HCT116 (cell line): ENCODE results near the gene ATXN7L1.
A peak's percentile ranks its signal among the peaks of the same experiment; 100 is the strongest.

Experiments
- EGR1 ChIP-seq: IDR thresholded peaks from 2 replicates; pipeline ENCODE4 v1.6.1; 2012; ENCODE audit warnings: low read depth
- RAD21 ChIP-seq: IDR thresholded peaks from 2 replicates; pipeline ENCODE4 v1.6.1; 2012; ENCODE audit warnings: low read depth, mild to moderate bottlenecking
- TF ChIP-seq, protein P1 (sequence below), 3 experiments: fragments of 200-600 bp in 1 of 3; sonication (generic) in 1 of 3; IDR thresholded peaks in 2 of 3; conservative IDR thresholded peaks in 1 of 3; 2 replicates each; pipeline ENCODE4 v1.5.1; 2012 to 2017; ENCODE audit warnings: low read depth in 2 of 3, low read length in 2 of 3, antibody characterized with exemption in 1 of 3, borderline replicate concordance in 1 of 3, control low read depth in 1 of 3, mild to moderate bottlenecking in 1 of 3, mixed read lengths in 1 of 3, mixed run types in 1 of 3, moderate library complexity in 1 of 3; ENCODE audit not compliant: insufficient read depth in 1 of 3

DNA sequence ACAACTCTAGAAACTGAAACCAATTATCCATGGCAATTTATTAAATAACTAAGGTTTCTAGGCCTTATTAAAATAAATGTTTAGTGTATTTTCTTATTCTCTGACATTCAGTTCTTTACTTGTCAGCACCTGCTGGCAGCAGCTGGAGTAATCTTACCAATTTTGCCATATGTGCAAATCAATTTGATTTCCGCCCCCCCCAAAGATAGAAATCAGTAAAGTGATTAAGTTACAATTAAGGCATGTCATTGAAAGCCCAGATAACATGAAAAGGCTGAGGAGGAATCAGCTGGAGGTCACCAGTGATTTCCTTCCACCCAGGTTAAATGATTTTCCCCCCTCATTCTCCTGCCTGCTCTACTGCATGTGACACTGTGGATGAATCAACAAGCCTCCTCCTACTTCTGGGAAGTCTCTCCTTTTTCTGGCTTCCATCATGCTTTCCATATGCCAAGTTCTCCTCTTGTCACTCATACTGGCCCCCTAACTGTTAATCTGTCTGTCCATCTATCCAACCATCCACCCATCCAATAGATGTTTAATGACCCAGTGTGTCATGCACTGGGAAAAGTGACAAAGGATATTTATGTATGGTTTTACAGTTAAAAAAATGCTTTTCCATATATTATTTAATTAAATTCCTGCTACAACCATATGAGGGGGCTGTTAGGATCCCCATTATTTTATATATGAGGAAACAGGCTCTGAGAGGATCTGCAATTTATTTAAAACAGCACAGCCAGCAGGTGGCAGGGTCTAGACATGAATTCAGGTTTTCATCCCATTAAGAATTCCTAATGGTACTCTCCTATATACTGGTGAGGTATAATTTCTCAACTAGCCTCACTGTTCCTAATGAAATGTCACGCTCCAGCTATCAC lies 116.5 kb downstream of the ATXN7L1 start:
- TF ChIP-seq RAD21: peak; percentile 94
- TF ChIP-seq, protein P1, sequence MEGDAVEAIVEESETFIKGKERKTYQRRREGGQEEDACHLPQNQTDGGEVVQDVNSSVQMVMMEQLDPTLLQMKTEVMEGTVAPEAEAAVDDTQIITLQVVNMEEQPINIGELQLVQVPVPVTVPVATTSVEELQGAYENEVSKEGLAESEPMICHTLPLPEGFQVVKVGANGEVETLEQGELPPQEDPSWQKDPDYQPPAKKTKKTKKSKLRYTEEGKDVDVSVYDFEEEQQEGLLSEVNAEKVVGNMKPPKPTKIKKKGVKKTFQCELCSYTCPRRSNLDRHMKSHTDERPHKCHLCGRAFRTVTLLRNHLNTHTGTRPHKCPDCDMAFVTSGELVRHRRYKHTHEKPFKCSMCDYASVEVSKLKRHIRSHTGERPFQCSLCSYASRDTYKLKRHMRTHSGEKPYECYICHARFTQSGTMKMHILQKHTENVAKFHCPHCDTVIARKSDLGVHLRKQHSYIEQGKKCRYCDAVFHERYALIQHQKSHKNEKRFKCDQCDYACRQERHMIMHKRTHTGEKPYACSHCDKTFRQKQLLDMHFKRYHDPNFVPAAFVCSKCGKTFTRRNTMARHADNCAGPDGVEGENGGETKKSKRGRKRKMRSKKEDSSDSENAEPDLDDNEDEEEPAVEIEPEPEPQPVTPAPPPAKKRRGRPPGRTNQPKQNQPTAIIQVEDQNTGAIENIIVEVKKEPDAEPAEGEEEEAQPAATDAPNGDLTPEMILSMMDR (IDR thresholded peaks at IDR 0.05 in 2 of 3, conservative IDR thresholded peaks at IDR 0.05 in 1 of 3; ENCODE audit: borderline replicate concordance in 1 of 3, insufficient read depth in 1 of 3, low read depth in 2 of 3, low read length in 2 of 3): peak; percentile 44 to 96 (median 74)
- no peak for TF ChIP-seq EGR1
